Skin of body (tissue), 2 donors: Measurements from ENCODE around the gene ZCCHC12. TPM values are rescaled to one million over a fixed set of nuclear protein-coding genes. Genes with fewer than 3 reads are reported as not detected.
A peak's percentile ranks its signal among the peaks of the same experiment; 100 is the strongest.
"Not testable (repeated sequence)": the region's sequence is repeated elsewhere in the genome, so short reads cannot be mapped to it uniquely, and the experiment has no call there.

ENCODE experiments used
- DNase-seq: peaks from one replicate; lab custom pipeline; 2025; lab: John Stamatoyannopoulos, UW
- total RNA-seq: library from RNA; depleted of rRNA; stranded (reverse); fragments of >200 nt; gene quantifications from one replicate; pipeline ENCODE4 v1.2.3, GENCODE V29; 2014

Gene ZCCHC12
- 0.39 TPM for total RNA-seq

GRCh38 chrX:118823263-118824172 lies at the start of gene ZCCHC12:
Gene ZCCHC12 (plus strand): TSS chrX:118823824. CDS start chrX:118825245, 1,421 bp downstream.
- peak; percentile 5 for DNase-seq

GRCh38 chrX:118779581-118779980 lies 44.0 kb upstream of the ZCCHC12 start:
- no peak for DNase-seq

- DNase-seq, result no peak
Observed at GRCh38 chrX:118780509-118780908, 43.1 kb upstream of the ZCCHC12 start.

GRCh38 chrX:118780911-118781310 lies 42.7 kb upstream of the ZCCHC12 start:
- peak; percentile 16 for DNase-seq

GRCh38 chrX:118795528-118796280 lies 27.9 kb upstream of the ZCCHC12 start:
- peak; percentile 20 for DNase-seq

GRCh38 chrX:118802857-118803256 lies 20.8 kb upstream of the ZCCHC12 start:
- DNase-seq, result no peak

- DNase-seq, result peak; percentile 5
Observed at GRCh38 chrX:118807151-118808017, 16.2 kb upstream of the ZCCHC12 start.

GRCh38 chrX:118817257-118817656 lies 6.4 kb upstream of the ZCCHC12 start:
- DNase-seq, result not testable (repeated sequence)

GRCh38 chrX:118824173-118824730 lies 628 bp downstream of the ZCCHC12 start:
- no peak for DNase-seq

GRCh38 chrX:118825227-118825626 lies 1.6 kb downstream of the ZCCHC12 start:
- DNase-seq, result no peak

GRCh38 chrX:118839334-118839958 lies 15.8 kb downstream of the ZCCHC12 start:
- no peak for DNase-seq

- DNase-seq, result no peak
Observed at GRCh38 chrX:118847676-118848075, 24.1 kb downstream of the ZCCHC12 start.

- no peak for DNase-seq
Observed at GRCh38 chrX:118853596-118853995, 30.0 kb downstream of the ZCCHC12 start.

GRCh38 chrX:118855681-118856310 lies 32.2 kb downstream of the ZCCHC12 start:
- DNase-seq, result no peak

- no peak for DNase-seq
Observed at GRCh38 chrX:118857006-118857405, 33.4 kb downstream of the ZCCHC12 start.

- DNase-seq, result no peak
Observed at GRCh38 chrX:118861338-118861737, 37.7 kb downstream of the ZCCHC12 start.

- no peak for DNase-seq
Observed at GRCh38 chrX:118862091-118862490, 38.5 kb downstream of the ZCCHC12 start.

GRCh38 chrX:118862979-118863378 lies 39.4 kb downstream of the ZCCHC12 start:
- DNase-seq, result no peak

GRCh38 chrX:118864063-118864635 lies 40.5 kb downstream of the ZCCHC12 start:
- DNase-seq, result no peak

- no peak for DNase-seq
Observed at GRCh38 chrX:118865231-118865630, 41.6 kb downstream of the ZCCHC12 start.
